ENCODE data around the gene ELK4.

DNA sequence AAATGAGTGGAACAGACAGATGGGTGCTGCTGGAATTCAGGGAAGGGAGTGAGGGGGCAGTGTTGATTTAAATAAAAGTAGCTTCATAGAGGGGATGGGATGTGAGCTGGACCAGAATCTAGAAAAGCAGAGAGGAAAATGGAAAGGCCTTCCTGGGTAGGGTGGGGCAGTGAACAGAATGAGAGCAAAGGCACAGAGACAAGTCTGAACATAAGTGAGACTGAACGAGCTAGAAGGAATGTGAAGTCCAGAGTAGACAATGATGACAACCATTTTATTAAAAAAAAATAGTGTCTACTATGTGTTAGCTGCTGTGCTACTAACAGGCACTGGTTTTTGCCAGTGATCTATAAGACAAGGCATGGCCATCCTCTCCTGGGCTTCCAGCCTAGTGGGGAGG lies 36.0 kb downstream of the ELK4 start:
- TF ChIP-seq, protein P1, sequence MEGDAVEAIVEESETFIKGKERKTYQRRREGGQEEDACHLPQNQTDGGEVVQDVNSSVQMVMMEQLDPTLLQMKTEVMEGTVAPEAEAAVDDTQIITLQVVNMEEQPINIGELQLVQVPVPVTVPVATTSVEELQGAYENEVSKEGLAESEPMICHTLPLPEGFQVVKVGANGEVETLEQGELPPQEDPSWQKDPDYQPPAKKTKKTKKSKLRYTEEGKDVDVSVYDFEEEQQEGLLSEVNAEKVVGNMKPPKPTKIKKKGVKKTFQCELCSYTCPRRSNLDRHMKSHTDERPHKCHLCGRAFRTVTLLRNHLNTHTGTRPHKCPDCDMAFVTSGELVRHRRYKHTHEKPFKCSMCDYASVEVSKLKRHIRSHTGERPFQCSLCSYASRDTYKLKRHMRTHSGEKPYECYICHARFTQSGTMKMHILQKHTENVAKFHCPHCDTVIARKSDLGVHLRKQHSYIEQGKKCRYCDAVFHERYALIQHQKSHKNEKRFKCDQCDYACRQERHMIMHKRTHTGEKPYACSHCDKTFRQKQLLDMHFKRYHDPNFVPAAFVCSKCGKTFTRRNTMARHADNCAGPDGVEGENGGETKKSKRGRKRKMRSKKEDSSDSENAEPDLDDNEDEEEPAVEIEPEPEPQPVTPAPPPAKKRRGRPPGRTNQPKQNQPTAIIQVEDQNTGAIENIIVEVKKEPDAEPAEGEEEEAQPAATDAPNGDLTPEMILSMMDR (IDR thresholded peaks at IDR 0.05), result no peak
- no peak for TF ChIP-seq POLR2A (IDR thresholded peaks at IDR 0.05)
